Measurements from ENCODE around the gene TRPV4. TPM values are rescaled to one million over a fixed set of nuclear protein-coding genes. Genes with fewer than 3 reads are reported as not detected.
A peak's percentile ranks its signal among the peaks of the same experiment; 100 is the strongest.

TRPV4 gene
- total and polyA plus RNA-seq, 9 of the 15 experiments (the other 6 are each of a cell fraction or from before 2014, with no cell fraction given), result 0.13 TPM; not detected in 8

- TF ChIP-seq, protein P1, sequence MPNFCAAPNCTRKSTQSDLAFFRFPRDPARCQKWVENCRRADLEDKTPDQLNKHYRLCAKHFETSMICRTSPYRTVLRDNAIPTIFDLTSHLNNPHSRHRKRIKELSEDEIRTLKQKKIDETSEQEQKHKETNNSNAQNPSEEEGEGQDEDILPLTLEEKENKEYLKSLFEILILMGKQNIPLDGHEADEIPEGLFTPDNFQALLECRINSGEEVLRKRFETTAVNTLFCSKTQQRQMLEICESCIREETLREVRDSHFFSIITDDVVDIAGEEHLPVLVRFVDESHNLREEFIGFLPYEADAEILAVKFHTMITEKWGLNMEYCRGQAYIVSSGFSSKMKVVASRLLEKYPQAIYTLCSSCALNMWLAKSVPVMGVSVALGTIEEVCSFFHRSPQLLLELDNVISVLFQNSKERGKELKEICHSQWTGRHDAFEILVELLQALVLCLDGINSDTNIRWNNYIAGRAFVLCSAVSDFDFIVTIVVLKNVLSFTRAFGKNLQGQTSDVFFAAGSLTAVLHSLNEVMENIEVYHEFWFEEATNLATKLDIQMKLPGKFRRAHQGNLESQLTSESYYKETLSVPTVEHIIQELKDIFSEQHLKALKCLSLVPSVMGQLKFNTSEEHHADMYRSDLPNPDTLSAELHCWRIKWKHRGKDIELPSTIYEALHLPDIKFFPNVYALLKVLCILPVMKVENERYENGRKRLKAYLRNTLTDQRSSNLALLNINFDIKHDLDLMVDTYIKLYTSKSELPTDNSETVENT (CRISPR knock-in tag; IDR thresholded peaks at IDR 0.05), result no peak
- TF ChIP-seq ZNF75A (CRISPR knock-in tag; IDR thresholded peaks at IDR 0.05), result no peak
- TF ChIP-seq ERF (CRISPR knock-in tag; IDR thresholded peaks at IDR 0.05), result no peak
- TF ChIP-seq, protein P2, sequence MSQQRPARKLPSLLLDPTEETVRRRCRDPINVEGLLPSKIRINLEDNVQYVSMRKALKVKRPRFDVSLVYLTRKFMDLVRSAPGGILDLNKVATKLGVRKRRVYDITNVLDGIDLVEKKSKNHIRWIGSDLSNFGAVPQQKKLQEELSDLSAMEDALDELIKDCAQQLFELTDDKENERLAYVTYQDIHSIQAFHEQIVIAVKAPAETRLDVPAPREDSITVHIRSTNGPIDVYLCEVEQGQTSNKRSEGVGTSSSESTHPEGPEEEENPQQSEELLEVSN (IDR thresholded peaks at IDR 0.05; ENCODE audit: borderline replicate concordance in 1 of 2, extremely low read depth in 1 of 2, insufficient read depth in 1 of 2, insufficient read length in 1 of 2, low read depth in 1 of 2, low read length in 1 of 2, poor library complexity in 1 of 2, severe bottlenecking in 1 of 2), result no peak
These were observed 48.6 kb upstream of the TRPV4 start (continued) for GRCh38 chr12:109881752-109882151.

- H3K9ac ChIP-seq (ENCODE audit: insufficient read depth in 1 of 2, low read depth in 2 of 2, low read length in 2 of 2), result peak overlapping the region; percentile 36 to 88; a peak in 2 of 4 replicates
- no TSS peak for BruUV-seq (replicated peaks)
- intact Hi-C loops (cut with micrococcal nuclease), result loop anchor here (1.0 kb wide), 1 partner anchor 28 kb away; no protein-coding TSS in a partner anchor
- TF ChIP-seq PPARD (CRISPR knock-in tag; IDR thresholded peaks at IDR 0.05), result no peak
- TF ChIP-seq MEIS2 (IDR thresholded peaks at IDR 0.05; ENCODE audit: partially characterized antibody), result no peak
- no peak for TF ChIP-seq NFRKB (IDR thresholded peaks at IDR 0.05; ENCODE audit: low read depth)
- TF ChIP-seq CBX8 (IDR thresholded peaks at IDR 0.05; ENCODE audit: borderline replicate concordance, extremely low read depth, low read depth, low read length, poor library complexity, severe bottlenecking), result no peak
- TF ChIP-seq, protein P3, sequence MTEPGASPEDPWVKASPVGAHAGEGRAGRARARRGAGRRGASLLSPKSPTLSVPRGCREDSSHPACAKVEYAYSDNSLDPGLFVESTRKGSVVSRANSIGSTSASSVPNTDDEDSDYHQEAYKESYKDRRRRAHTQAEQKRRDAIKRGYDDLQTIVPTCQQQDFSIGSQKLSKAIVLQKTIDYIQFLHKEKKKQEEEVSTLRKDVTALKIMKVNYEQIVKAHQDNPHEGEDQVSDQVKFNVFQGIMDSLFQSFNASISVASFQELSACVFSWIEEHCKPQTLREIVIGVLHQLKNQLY (CRISPR knock-in tag; conservative IDR thresholded peaks at IDR 0.05), result no peak
- TF ChIP-seq SLC30A9 (CRISPR knock-in tag; IDR thresholded peaks at IDR 0.05), result no peak
- no peak for TF ChIP-seq CBX2 (IDR thresholded peaks at IDR 0.05; ENCODE audit: insufficient read depth, low read length, poor library complexity, severe bottlenecking)
- no peak for TF ChIP-seq FIP1L1 (IDR thresholded peaks at IDR 0.05; ENCODE audit: low read depth, low read length, poor library complexity, severe bottlenecking)
- no peak for TF ChIP-seq ZNF695 (CRISPR knock-in tag; IDR thresholded peaks at IDR 0.05)
- TF ChIP-seq TCF7 (IDR thresholded peaks at IDR 0.05; ENCODE audit: borderline replicate concordance), result no peak
- TF ChIP-seq PRMT5 (CRISPR knock-in tag; IDR thresholded peaks at IDR 0.05), result no peak
These were observed 47.7 kb upstream of the TRPV4 start for GRCh38 chr12:109880938-109881337.

More at GRCh38 chr12:109880938-109881337, 47.7 kb upstream of the TRPV4 start:
- H3K4me2 ChIP-seq (ENCODE audit: insufficient read depth, low read length), result peak overlapping the region; percentile 83
- no peaks in the 10 kb centered on the region for H3K9me3 ChIP-seq (replicated peaks; ENCODE audit: control insufficient read depth, insufficient read depth, low read depth, low read length)
- POLR2A ChIA-PET, result no interaction called here
- CTCF ChIA-PET (ENCODE audit: low intra/inter-chr PET ratio), result interaction anchor here (0.7 to 2.5 kb wide), 3 partner anchors 22 to 76 kb away, joined by 5 to 16 read pairs (median 11); no protein-coding TSS in a partner anchor
- peaks cover 5 to 18% of the 10 kb centered on the region in 2 experiments; a peak in 4 of 5 replicates for H3K4me1 ChIP-seq (replicated peaks in 1 of 2; ENCODE audit: control insufficient read depth in 2 of 2, insufficient read depth in 2 of 2, low read length in 2 of 2)
- no peaks in the 10 kb centered on the region; the same call in 1 of the 2 replicates for H4K20me1 ChIP-seq (replicated peaks; ENCODE audit: control insufficient read depth, insufficient read depth, low read length)
- H3K27ac ChIP-seq (ENCODE audit: extremely low read depth, low read depth, low read length), result no peak overlapping the region
- no peak for FAIRE-seq
- no peaks in the 10 kb centered on the region for H3K79me2 ChIP-seq (ENCODE audit: control insufficient read depth, insufficient read depth, low read length)
- H3K4me3 ChIP-seq, result peak overlapping the region; percentile 64
- DNase-seq (ENCODE audit: extremely low read depth in 1 of 4, low spot score in 3 of 4), result no peak
- peaks cover 31 to 38% of the 10 kb centered on the region in 2 experiments for H3K27me3 ChIP-seq (ENCODE audit: control insufficient read depth in 2 of 2, insufficient read depth in 2 of 2, low read length in 2 of 2)
- no peak; the same call in 2 of the 3 replicates for ATAC-seq
- H3K36me3 ChIP-seq (ENCODE audit: control insufficient read depth, insufficient read depth, low read length), result no peaks in the 10 kb centered on the region
- WGBS (ENCODE audit: insufficient coverage, low coverage, missing lambda C conversion rate), result 1% methylated on average over 9 of the region's 9 CpGs
- H2AFZ ChIP-seq (ENCODE audit: low read depth, low read length), result peak overlapping the region; percentile 88
- no peaks in the 10 kb centered on the region for H3K9me1 ChIP-seq (ENCODE audit: control insufficient read depth, insufficient read depth, low read length)
- in situ Hi-C loops (cut with MboI), result no loop called here
